Measurements from ENCODE around the gene USP3. TPM values are rescaled to one million over a fixed set of nuclear protein-coding genes. Genes with fewer than 3 reads are reported as not detected.

USP3 gene
- total and polyA plus RNA-seq, 9 of the 15 experiments (the other 6 are each of a cell fraction or from before 2014, with no cell fraction given) = 17.3 to 54.3 (median 34.8) TPM

- TF ChIP-seq, protein P1, sequence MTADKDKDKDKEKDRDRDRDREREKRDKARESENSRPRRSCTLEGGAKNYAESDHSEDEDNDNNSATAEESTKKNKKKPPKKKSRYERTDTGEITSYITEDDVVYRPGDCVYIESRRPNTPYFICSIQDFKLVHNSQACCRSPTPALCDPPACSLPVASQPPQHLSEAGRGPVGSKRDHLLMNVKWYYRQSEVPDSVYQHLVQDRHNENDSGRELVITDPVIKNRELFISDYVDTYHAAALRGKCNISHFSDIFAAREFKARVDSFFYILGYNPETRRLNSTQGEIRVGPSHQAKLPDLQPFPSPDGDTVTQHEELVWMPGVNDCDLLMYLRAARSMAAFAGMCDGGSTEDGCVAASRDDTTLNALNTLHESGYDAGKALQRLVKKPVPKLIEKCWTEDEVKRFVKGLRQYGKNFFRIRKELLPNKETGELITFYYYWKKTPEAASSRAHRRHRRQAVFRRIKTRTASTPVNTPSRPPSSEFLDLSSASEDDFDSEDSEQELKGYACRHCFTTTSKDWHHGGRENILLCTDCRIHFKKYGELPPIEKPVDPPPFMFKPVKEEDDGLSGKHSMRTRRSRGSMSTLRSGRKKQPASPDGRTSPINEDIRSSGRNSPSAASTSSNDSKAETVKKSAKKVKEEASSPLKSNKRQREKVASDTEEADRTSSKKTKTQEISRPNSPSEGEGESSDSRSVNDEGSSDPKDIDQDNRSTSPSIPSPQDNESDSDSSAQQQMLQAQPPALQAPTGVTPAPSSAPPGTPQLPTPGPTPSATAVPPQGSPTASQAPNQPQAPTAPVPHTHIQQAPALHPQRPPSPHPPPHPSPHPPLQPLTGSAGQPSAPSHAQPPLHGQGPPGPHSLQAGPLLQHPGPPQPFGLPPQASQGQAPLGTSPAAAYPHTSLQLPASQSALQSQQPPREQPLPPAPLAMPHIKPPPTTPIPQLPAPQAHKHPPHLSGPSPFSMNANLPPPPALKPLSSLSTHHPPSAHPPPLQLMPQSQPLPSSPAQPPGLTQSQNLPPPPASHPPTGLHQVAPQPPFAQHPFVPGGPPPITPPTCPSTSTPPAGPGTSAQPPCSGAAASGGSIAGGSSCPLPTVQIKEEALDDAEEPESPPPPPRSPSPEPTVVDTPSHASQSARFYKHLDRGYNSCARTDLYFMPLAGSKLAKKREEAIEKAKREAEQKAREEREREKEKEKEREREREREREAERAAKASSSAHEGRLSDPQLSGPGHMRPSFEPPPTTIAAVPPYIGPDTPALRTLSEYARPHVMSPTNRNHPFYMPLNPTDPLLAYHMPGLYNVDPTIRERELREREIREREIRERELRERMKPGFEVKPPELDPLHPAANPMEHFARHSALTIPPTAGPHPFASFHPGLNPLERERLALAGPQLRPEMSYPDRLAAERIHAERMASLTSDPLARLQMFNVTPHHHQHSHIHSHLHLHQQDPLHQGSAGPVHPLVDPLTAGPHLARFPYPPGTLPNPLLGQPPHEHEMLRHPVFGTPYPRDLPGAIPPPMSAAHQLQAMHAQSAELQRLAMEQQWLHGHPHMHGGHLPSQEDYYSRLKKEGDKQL (CRISPR knock-in tag; IDR thresholded peaks at IDR 0.05; ENCODE audit: borderline replicate concordance) = no peak
- TF ChIP-seq SNRNP70 (optimal IDR thresholded peaks at IDR 0.05; ENCODE audit: low read depth, low read length) (no peak), SMC3 (conservative IDR thresholded peaks at IDR 0.05; ENCODE audit: insufficient read depth, low read depth, low read length) (peak; percentile 65), ZC3H11A (IDR thresholded peaks at IDR 0.05; ENCODE audit: low read depth, low read length) (no peak), ZNF347 (CRISPR knock-in tag; IDR thresholded peaks at IDR 0.05; ENCODE audit: low read depth) (no peak), NFE2 (IDR thresholded peaks at IDR 0.05; ENCODE audit: low read depth) (peak; percentile 90), TFAM (CRISPR knock-in tag; conservative IDR thresholded peaks at IDR 0.05) (no peak), CHD2 (IDR thresholded peaks at IDR 0.05; ENCODE audit: low read depth, low read length) (no peak), ZFPM2 (CRISPR knock-in tag; IDR thresholded peaks at IDR 0.05) (no peak), ZNF174 (CRISPR knock-in tag; IDR thresholded peaks at IDR 0.05) (no peak), MEIS2 (IDR thresholded peaks at IDR 0.05; ENCODE audit: partially characterized antibody) (peak; percentile 50), GTF2A2 (tag; IDR thresholded peaks at IDR 0.05) (no peak), ZKSCAN8 (CRISPR knock-in tag; IDR thresholded peaks at IDR 0.05) (no peak), MAFF (IDR thresholded peaks at IDR 0.05; ENCODE audit: low read length) (peak; percentile 22; the same call in 1 of the 2 replicates), MEF2A (IDR thresholded peaks at IDR 0.05; ENCODE audit: control insufficient read depth, low read depth, low read length) (no peak)
- TF ChIP-seq, protein P2, sequence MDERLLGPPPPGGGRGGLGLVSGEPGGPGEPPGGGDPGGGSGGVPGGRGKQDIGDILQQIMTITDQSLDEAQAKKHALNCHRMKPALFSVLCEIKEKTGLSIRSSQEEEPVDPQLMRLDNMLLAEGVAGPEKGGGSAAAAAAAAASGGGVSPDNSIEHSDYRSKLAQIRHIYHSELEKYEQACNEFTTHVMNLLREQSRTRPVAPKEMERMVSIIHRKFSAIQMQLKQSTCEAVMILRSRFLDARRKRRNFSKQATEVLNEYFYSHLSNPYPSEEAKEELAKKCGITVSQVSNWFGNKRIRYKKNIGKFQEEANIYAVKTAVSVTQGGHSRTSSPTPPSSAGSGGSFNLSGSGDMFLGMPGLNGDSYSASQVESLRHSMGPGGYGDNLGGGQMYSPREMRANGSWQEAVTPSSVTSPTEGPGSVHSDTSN (CRISPR knock-in tag; IDR thresholded peaks at IDR 0.05; ENCODE audit: low read depth) = no peak
- TF ChIP-seq, protein P2 (tag; conservative IDR thresholded peaks at IDR 0.05; ENCODE audit: low read depth) = peak; percentile 62
- TF ChIP-seq, protein P3, sequence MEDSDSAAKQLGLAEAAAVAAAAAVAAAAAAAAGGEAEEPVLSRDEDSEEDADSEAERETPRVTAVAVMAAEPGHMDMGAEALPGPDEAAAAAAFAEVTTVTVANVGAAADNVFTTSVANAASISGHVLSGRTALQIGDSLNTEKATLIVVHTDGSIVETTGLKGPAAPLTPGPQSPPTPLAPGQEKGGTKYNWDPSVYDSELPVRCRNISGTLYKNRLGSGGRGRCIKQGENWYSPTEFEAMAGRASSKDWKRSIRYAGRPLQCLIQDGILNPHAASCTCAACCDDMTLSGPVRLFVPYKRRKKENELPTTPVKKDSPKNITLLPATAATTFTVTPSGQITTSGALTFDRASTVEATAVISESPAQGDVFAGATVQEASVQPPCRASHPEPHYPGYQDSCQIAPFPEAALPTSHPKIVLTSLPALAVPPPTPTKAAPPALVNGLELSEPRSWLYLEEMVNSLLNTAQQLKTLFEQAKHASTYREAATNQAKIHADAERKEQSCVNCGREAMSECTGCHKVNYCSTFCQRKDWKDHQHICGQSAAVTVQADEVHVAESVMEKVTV (CRISPR knock-in tag; IDR thresholded peaks at IDR 0.05) = no peak
These were observed 105.9 kb downstream of the USP3 start (continued) for GRCh38 chr15:63610209-63610841.

Data from K562 (cell line).